HepG2 (cell line): Measurements from ENCODE around the gene WNT10A. TPM values are rescaled to one million over a fixed set of nuclear protein-coding genes. Genes with fewer than 3 reads are reported as not detected.
A peak's percentile ranks its signal among the peaks of the same experiment; 100 is the strongest.

Experiments
- ASH2L ChIP-seq: fragments of 300-600, 200-600 bp; sonication (generic); IDR thresholded peaks from 2 replicates; pipeline ENCODE4 v1.7.0; 2017; ENCODE audit warnings: low read depth, mild to moderate bottlenecking, moderate library complexity, mixed read lengths, low read length; ENCODE audit not compliant: insufficient read length
- EHMT2 ChIP-seq: fragments of 200-600 bp; sonication (generic); IDR thresholded peaks from 2 replicates; pipeline ENCODE4 v1.7.0; 2017; ENCODE audit warnings: antibody characterized with exemption, low read depth, low read length, borderline replicate concordance
- HDAC2 ChIP-seq: sonication (generic); formaldehyde crosslinking; IDR thresholded peaks from 2 replicates; pipeline ENCODE4 v1.4.0; 2020; ENCODE audit warnings: missing genetic modification reagents
- KDM5B ChIP-seq: sonication (generic); formaldehyde crosslinking; IDR thresholded peaks from 2 replicates; pipeline ENCODE4 v1.4.0; 2020; ENCODE audit warnings: missing genetic modification reagents, mild to moderate bottlenecking, borderline replicate concordance
- LCORL ChIP-seq, 2 experiments: fragments of 450-650 bp in 1 of 2; sonication (generic) in 1 of 2; formaldehyde crosslinking in 1 of 2; IDR thresholded peaks; 2 replicates each; pipeline versions ENCODE4 v1.5.0 to v1.6.1; 2017 to 2020; ENCODE audit warnings: antibody characterized with exemption in 1 of 2, missing genetic modification reagents in 1 of 2
- MTA1 ChIP-seq: sonication (generic); formaldehyde crosslinking; IDR thresholded peaks from 2 replicates; pipeline ENCODE4 v1.4.0; 2020; ENCODE audit warnings: missing genetic modification reagents, mild to moderate bottlenecking, borderline replicate concordance
- PHF21A ChIP-seq: sonication (generic); formaldehyde crosslinking; IDR thresholded peaks from 2 replicates; pipeline ENCODE4 v1.5.0; 2020; ENCODE audit warnings: mild to moderate bottlenecking, missing genetic modification reagents
- PHF8 ChIP-seq: sonication (generic); formaldehyde crosslinking; IDR thresholded peaks from 2 replicates; pipeline ENCODE4 v1.5.0; 2020; ENCODE audit warnings: missing genetic modification reagents
- REPIN1 ChIP-seq: sonication (generic); formaldehyde crosslinking; IDR thresholded peaks from 2 replicates; pipeline ENCODE4 v1.8.0; 2022; ENCODE audit warnings: missing genetic modification reagents, low read depth, mild to moderate bottlenecking, borderline replicate concordance
- XRCC5 ChIP-seq: fragments of 200-400 bp; formaldehyde crosslinking; optimal IDR thresholded peaks from 2 replicates; pipeline ENCODE3; 2017; ENCODE audit warnings: mild to moderate bottlenecking, low read length
- ZMYM3 ChIP-seq: sonication (generic); formaldehyde crosslinking; IDR thresholded peaks from 2 replicates; pipeline ENCODE4 v1.5.1; 2020; ENCODE audit warnings: mild to moderate bottlenecking, missing genetic modification reagents
- ZNF274 ChIP-seq: sonication (generic); formaldehyde crosslinking; IDR thresholded peaks from 2 replicates; pipeline ENCODE4 v1.5.1; 2020; ENCODE audit warnings: mild to moderate bottlenecking, missing genetic modification reagents
- ZNF280D ChIP-seq: sonication (generic); formaldehyde crosslinking; IDR thresholded peaks from 2 replicates; pipeline ENCODE4 v1.5.1; 2020; ENCODE audit warnings: mild to moderate bottlenecking, missing genetic modification reagents
- ZNF34 ChIP-seq: sonication (generic); formaldehyde crosslinking; IDR thresholded peaks from 2 replicates; pipeline ENCODE4 v1.4.0; 2020; ENCODE audit warnings: mild to moderate bottlenecking, missing genetic modification reagents, borderline replicate concordance
- ZNF513 ChIP-seq: sonication (generic); formaldehyde crosslinking; conservative IDR thresholded peaks from 2 replicates; pipeline ENCODE4 v1.5.0; 2020; ENCODE audit warnings: missing genetic modification reagents
- ZNF646 ChIP-seq: sonication (generic); formaldehyde crosslinking; IDR thresholded peaks from 2 replicates; pipeline ENCODE4 v1.9.0; 2021; ENCODE audit warnings: mild to moderate bottlenecking, missing genetic modification reagents
- ZNF790 ChIP-seq: sonication (generic); formaldehyde crosslinking; IDR thresholded peaks from 2 replicates; pipeline ENCODE4 v1.8.0; 2022; ENCODE audit warnings: missing genetic modification reagents, mild to moderate bottlenecking, borderline replicate concordance
- ZNF850 ChIP-seq: sonication (generic); formaldehyde crosslinking; conservative IDR thresholded peaks from 2 replicates; pipeline ENCODE4 v1.9.0; 2021; ENCODE audit warnings: mild to moderate bottlenecking, missing genetic modification reagents
- polyA plus RNA-seq, 8 experiments: library from polyadenylated mRNA; depleted of rRNA in 3 of 8; stranded (reverse) in 7 of 8; unstranded in 1 of 8; fragments of >200 nt; fragmentation: Illumina TruSeq in 4 of 8; extraction: Trizol in 4 of 8; gene quantifications; 2 replicates each; pipeline versions ENCODE4 v1.2.1 to v1.2.3, GENCODE V29; 2011 to 2016; ENCODE audit warnings: low read depth in 4 of 8, missing spikeins in 1 of 8, mixed read lengths in 1 of 8; ENCODE audit not compliant: insufficient read depth in 1 of 8
- total RNA-seq, 5 experiments: library from RNA; depleted of rRNA; stranded (reverse); fragments of >200 nt; fragmentation: Illumina TruSeq; extraction: Trizol; gene quantifications; 2 replicates each; pipeline ENCODE4 v1.2.3, GENCODE V29; 2016; ENCODE audit warnings: low read depth in 1 of 5

Gene WNT10A
- total and polyA plus RNA-seq, 2 of the 13 experiments (the other 11 are each of a cell fraction or from before 2014, with no cell fraction given), result 0.03 TPM; not detected in 1

- TF ChIP-seq ZNF513 (no peak), ZMYM3 (CRISPR knock-in tag) (peak; percentile 58; the same call in 1 of the 2 replicates), PHF21A (no peak), HDAC2 (CRISPR knock-in tag) (no peak), EHMT2 (no peak), ASH2L (peak; percentile 51), LCORL (IDR thresholded peaks at IDR 0.05) (no peak), LCORL (CRISPR knock-in tag; IDR thresholded peaks at IDR 0.05) (peak; percentile 17; the same call in 1 of the 2 replicates), XRCC5 (peak; percentile 84), ZNF280D (CRISPR knock-in tag) (no peak), ZNF850 (CRISPR knock-in tag) (no peak), REPIN1 (peak; percentile 38; the same call in 1 of the 2 replicates), ZNF646 (CRISPR knock-in tag) (peak; percentile 66; the same call in 1 of the 2 replicates), ZNF34 (CRISPR knock-in tag) (peak; percentile 73; the same call in 1 of the 2 replicates), MTA1 (CRISPR knock-in tag) (peak; percentile 39; the same call in 1 of the 2 replicates), ZNF274 (CRISPR knock-in tag) (peak; percentile 69; the same call in 1 of the 2 replicates), PHF8 (CRISPR knock-in tag) (peak; percentile 30; the same call in 1 of the 2 replicates), ZNF790 (0 out of 2 replicates have a peak, but pooled peaks have one; percentile 42), KDM5B (no peak)
Observed at GRCh38 chr2:218892693-218893348, 12.2 kb downstream of the WNT10A start (continued).
